ENCODE measurements around the gene ZNF583. TPM values are rescaled to one million over a fixed set of nuclear protein-coding genes. Genes with fewer than 3 reads are reported as not detected.

ZNF583 gene
- total and polyA plus RNA-seq, 2 of the 13 experiments (the other 11 are each of a cell fraction or from before 2014, with no cell fraction given) = 0.65 to 5.3 TPM

DNA sequence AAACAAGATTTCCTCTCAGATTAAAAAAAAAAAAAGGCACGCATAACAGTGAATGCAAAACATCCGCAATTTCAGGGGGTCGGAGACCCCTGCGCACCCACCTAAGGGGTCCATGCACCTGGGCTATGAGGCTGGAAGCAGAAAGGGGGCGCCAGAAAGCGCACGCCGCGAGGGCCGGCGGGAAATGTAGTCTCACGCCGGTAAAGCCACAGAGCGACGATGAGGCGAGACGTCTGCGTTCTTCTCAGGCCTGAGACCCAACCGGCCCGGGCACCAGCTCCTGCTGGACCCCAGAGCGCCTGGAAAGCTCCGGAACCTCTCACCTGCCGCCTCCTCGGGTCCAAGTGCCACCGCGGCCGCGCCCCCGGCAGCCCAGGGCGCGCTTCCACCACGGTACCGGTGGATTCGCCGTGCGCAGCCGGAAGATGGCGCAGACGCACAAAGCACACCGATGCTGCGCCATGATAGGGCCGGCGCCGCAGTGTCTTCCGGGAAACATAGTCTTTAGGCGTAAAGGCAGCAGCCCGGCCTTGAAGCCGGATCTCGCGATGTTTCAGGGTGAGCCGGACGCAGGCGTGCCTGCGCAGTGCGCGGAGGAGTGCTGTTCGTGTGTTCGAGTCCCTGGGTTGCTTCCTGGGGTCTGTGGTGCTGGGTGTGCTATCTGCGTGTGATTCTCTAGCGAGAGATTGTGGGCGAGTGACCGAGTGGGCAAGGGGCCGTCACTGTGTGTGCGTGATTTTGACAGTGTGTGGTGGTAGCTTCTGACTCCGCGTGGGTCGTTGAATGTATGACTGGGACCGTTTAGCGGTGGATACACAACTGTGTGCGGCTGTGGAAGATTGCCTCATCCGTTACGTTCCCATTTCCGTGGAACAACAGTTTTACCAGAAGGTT, 10.8 kb upstream of the ZNF583 start, which contains the start of gene ZNF582 (continued):
- TF ChIP-seq ZNF138 (CRISPR knock-in tag; IDR thresholded peaks at IDR 0.05; ENCODE audit: low read depth) (no peak), KDM2A (CRISPR knock-in tag; IDR thresholded peaks at IDR 0.05; ENCODE audit: borderline replicate concordance, low read depth) (no peak), ZSCAN9 (CRISPR knock-in tag; IDR thresholded peaks at IDR 0.05; ENCODE audit: borderline replicate concordance) (no peak), NONO (IDR thresholded peaks at IDR 0.05) (no peak), NONO (CRISPR knock-in tag; conservative IDR thresholded peaks at IDR 0.05) (no peak), PHF8 (CRISPR knock-in tag; IDR thresholded peaks at IDR 0.05) (peak; percentile 80), ZNF101 (CRISPR knock-in tag; IDR thresholded peaks at IDR 0.05; ENCODE audit: borderline replicate concordance, low read depth) (no peak), HMG20A (CRISPR knock-in tag; IDR thresholded peaks at IDR 0.05; ENCODE audit: borderline replicate concordance) (no peak), ZNF839 (CRISPR knock-in tag; IDR thresholded peaks at IDR 0.05; ENCODE audit: borderline replicate concordance) (no peak), BHLHE40 (IDR thresholded peaks at IDR 0.05; ENCODE audit: low read length) (no peak), CHCHD3 (CRISPR knock-in tag; IDR thresholded peaks at IDR 0.05) (no peak), ZNF296 (CRISPR knock-in tag; conservative IDR thresholded peaks at IDR 0.05) (no peak), POLR2AphosphoS5 (IDR thresholded peaks at IDR 0.05; ENCODE audit: low read depth, low read length) (no peak), PTBP1 (IDR thresholded peaks at IDR 0.05; ENCODE audit: low read depth, low read length, poor library complexity, severe bottlenecking) (no peak), FOXK2 (IDR thresholded peaks at IDR 0.05) (no peak), ZSCAN30 (CRISPR knock-in tag; IDR thresholded peaks at IDR 0.05) (no peak)
- TF ChIP-seq, protein P1, sequence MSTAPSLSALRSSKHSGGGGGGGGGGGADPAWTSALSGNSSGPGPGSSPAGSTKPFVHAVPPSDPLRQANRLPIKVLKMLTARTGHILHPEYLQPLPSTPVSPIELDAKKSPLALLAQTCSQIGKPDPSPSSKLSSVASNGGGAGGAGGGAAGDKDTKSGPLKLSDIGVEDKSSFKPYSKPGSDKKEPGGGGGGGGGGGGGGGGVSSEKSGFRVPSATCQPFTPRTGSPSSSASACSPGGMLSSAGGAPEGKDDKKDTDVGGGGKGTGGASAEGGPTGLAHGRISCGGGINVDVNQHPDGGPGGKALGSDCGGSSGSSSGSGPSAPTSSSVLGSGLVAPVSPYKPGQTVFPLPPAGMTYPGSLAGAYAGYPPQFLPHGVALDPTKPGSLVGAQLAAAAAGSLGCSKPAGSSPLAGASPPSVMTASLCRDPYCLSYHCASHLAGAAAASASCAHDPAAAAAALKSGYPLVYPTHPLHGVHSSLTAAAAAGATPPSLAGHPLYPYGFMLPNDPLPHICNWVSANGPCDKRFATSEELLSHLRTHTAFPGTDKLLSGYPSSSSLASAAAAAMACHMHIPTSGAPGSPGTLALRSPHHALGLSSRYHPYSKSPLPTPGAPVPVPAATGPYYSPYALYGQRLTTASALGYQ (CRISPR knock-in tag; IDR thresholded peaks at IDR 0.05) = no peak
- TF ChIP-seq, protein P2, sequence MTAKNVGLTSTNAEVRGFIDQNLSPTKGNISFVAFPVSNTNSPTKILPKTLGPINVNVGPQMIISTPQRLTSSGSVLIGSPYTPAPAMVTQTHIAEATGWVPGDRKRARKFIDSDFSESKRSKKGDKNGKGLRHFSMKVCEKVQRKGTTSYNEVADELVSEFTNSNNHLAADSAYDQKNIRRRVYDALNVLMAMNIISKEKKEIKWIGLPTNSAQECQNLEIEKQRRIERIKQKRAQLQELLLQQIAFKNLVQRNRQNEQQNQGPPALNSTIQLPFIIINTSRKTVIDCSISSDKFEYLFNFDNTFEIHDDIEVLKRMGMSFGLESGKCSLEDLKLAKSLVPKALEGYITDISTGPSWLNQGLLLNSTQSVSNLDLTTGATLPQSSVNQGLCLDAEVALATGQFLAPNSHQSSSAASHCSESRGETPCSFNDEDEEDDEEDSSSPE (CRISPR knock-in tag; IDR thresholded peaks at IDR 0.05) = no peak
- TF ChIP-seq, protein P3, sequence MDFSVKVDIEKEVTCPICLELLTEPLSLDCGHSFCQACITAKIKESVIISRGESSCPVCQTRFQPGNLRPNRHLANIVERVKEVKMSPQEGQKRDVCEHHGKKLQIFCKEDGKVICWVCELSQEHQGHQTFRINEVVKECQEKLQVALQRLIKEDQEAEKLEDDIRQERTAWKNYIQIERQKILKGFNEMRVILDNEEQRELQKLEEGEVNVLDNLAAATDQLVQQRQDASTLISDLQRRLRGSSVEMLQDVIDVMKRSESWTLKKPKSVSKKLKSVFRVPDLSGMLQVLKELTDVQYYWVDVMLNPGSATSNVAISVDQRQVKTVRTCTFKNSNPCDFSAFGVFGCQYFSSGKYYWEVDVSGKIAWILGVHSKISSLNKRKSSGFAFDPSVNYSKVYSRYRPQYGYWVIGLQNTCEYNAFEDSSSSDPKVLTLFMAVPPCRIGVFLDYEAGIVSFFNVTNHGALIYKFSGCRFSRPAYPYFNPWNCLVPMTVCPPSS (IDR thresholded peaks at IDR 0.05) = no peak
- TF ChIP-seq, protein P4, sequence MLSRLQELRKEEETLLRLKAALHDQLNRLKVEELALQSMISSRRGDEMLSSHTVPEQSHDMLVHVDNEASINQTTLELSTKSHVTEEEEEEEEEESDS (CRISPR knock-in tag; IDR thresholded peaks at IDR 0.05; ENCODE audit: borderline replicate concordance) = no peak
- TF ChIP-seq, protein P5, sequence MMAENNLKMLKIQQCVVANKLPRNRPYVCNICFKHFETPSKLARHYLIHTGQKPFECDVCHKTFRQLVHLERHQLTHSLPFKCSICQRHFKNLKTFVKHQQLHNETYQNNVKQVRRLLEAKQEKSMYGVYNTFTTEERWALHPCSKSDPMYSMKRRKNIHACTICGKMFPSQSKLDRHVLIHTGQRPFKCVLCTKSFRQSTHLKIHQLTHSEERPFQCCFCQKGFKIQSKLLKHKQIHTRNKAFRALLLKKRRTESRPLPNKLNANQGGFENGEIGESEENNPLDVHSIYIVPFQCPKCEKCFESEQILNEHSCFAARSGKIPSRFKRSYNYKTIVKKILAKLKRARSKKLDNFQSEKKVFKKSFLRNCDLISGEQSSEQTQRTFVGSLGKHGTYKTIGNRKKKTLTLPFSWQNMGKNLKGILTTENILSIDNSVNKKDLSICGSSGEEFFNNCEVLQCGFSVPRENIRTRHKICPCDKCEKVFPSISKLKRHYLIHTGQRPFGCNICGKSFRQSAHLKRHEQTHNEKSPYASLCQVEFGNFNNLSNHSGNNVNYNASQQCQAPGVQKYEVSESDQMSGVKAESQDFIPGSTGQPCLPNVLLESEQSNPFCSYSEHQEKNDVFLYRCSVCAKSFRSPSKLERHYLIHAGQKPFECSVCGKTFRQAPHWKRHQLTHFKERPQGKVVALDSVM (CRISPR knock-in tag; IDR thresholded peaks at IDR 0.05) = no peak

Measured in HepG2 (cell line).